Activated T-cell treated with anti-CD3 and anti-CD28 coated beads for 48 hours (primary cell): ENCODE results near the gene MUCL3.
"Not testable (repeated sequence)": the region's sequence is repeated elsewhere in the genome, so short reads cannot be mapped to it uniquely, and the experiment has no call there.

ENCODE experiments used
- DNase-seq: peaks from one replicate; pipeline ENCODE4 v3.0.0-alpha.2; 2020; ENCODE audit warnings: low read depth

MUCL3 gene

GRCh38 chr6:30940361-30940986 is at the start of gene MUCL3:
MUCL3 (plus strand) TSS chr6:30940973; CDS start chr6:30941000, 27 bp downstream.
- no peak for DNase-seq

- DNase-seq, result no peak
Measured at GRCh38 chr6:30891450-30891723, 49.4 kb upstream of the MUCL3 start.

GRCh38 chr6:30891816-30892538 is 48.8 kb upstream of the MUCL3 start:
- no peak for DNase-seq

- DNase-seq, result no peak
Measured at GRCh38 chr6:30893001-30893591, 47.7 kb upstream of the MUCL3 start.

- no peak for DNase-seq
Measured at GRCh38 chr6:30893666-30894065, 47.1 kb upstream of the MUCL3 start.

GRCh38 chr6:30894381-30894780 is 46.4 kb upstream of the MUCL3 start:
- DNase-seq, result no peak

- no peak for DNase-seq
Measured at GRCh38 chr6:30894935-30895334, 45.8 kb upstream of the MUCL3 start.

GRCh38 chr6:30895343-30895742 is 45.4 kb upstream of the MUCL3 start:
- DNase-seq, result no peak

- DNase-seq, result no peak
Measured at GRCh38 chr6:30896541-30896940, 44.2 kb upstream of the MUCL3 start.

- no peak for DNase-seq
Measured at GRCh38 chr6:30897882-30898281, 42.9 kb upstream of the MUCL3 start.

GRCh38 chr6:30898750-30899360 is 41.9 kb upstream of the MUCL3 start:
- no peak for DNase-seq

- no peak for DNase-seq
Measured at GRCh38 chr6:30900863-30901417, 39.8 kb upstream of the MUCL3 start.

GRCh38 chr6:30901436-30901835 is 39.3 kb upstream of the MUCL3 start:
- DNase-seq, result no peak

- DNase-seq, result not testable (repeated sequence)
Measured at GRCh38 chr6:30902196-30902595, 38.6 kb upstream of the MUCL3 start.

- no peak for DNase-seq
Measured at GRCh38 chr6:30902709-30903108, 38.1 kb upstream of the MUCL3 start.

- no peak for DNase-seq
Measured at GRCh38 chr6:30903236-30903635, 37.5 kb upstream of the MUCL3 start.

- not testable (repeated sequence) for DNase-seq
Measured at GRCh38 chr6:30907290-30907757, 33.4 kb upstream of the MUCL3 start.

- DNase-seq, result peak; percentile 91
Measured at GRCh38 chr6:30907758-30908591, 32.8 kb upstream of the MUCL3 start, which contains the start of gene GTF2H4. GTF2H4 (plus strand) TSS chr6:30908207.

GRCh38 chr6:30908700-30909099 is 32.1 kb upstream of the MUCL3 start:
- DNase-seq, result no peak

- DNase-seq, result not testable (repeated sequence)
Measured at GRCh38 chr6:30910473-30910872, 30.3 kb upstream of the MUCL3 start.

- DNase-seq, result no peak
Measured at GRCh38 chr6:30912746-30913520, 27.8 kb upstream of the MUCL3 start.
